Naive thymus-derived CD4-positive, alpha-beta T cell (primary cell): ENCODE data around the gene POFUT2. TPM values are rescaled to one million over a fixed set of nuclear protein-coding genes. Genes with fewer than 3 reads are reported as not detected.

ENCODE experiments used
- ATAC-seq: fragments of 150-1000 bp; cut with Tn5 transposase; 2 replicates; pipeline ENCODE4 v1.10.0; 2021; ENCODE audit warnings: mild to moderate bottlenecking, moderate library complexity
- CTCF ChIA-PET: fragments of 350-600 bp; sonication (Branson Sonifier 250); formaldehyde crosslinking; loops from one replicate; lab custom pipeline; 2021; ENCODE audit warnings: antibody characterized with exemption; lab: Charles Lee
- POLR2A ChIA-PET: fragments of 350-600 bp; sonication (Branson Sonifier 250); formaldehyde crosslinking; loops from one replicate; lab custom pipeline; 2021; ENCODE audit warnings: antibody characterized with exemption, inconsistent platforms; lab: Charles Lee
- DNase-seq, 9 donors: peaks; one replicate each; pipeline versions ENCODE4 v3.0.0 to v3.0.0-alpha.2; 2020 to 2022; ENCODE audit warnings: mixed read lengths in 1 of 9
- H3K27ac ChIP-seq: one replicate; pipeline ENCODE4 v1.7.0; 2013; ENCODE audit warnings: mild to moderate bottlenecking, low read depth, low read length, moderate library complexity
- H3K27me3 ChIP-seq, 2 donors: one replicate each; pipeline ENCODE4 v1.7.0; 2013; ENCODE audit warnings: low read length in 2 of 2, mild to moderate bottlenecking in 2 of 2, moderate library complexity in 2 of 2; ENCODE audit not compliant: control insufficient read depth in 2 of 2, insufficient read depth in 2 of 2
- H3K36me3 ChIP-seq, 3 experiments: 1 replicate in 2 of 3; 2 replicates in 1 of 3; pipeline ENCODE4 v1.7.0; 2013; ENCODE audit warnings: low read length in 3 of 3, mild to moderate bottlenecking in 3 of 3, moderate library complexity in 1 of 3; ENCODE audit not compliant: insufficient read depth in 3 of 3, control insufficient read depth in 2 of 3
- H3K4me1 ChIP-seq, 2 donors: one replicate each; pipeline ENCODE4 v1.7.0; 2013; ENCODE audit warnings: low read length in 2 of 2, mild to moderate bottlenecking in 2 of 2, moderate library complexity in 1 of 2; ENCODE audit not compliant: control insufficient read depth in 2 of 2, insufficient read depth in 2 of 2
- H3K4me3 ChIP-seq: 2 replicates; pipeline ENCODE4 v1.7.0; 2013; ENCODE audit warnings: mild to moderate bottlenecking, low read length
- H3K9me3 ChIP-seq, 3 experiments: 1 replicate in 2 of 3; 2 replicates in 1 of 3; pipeline ENCODE4 v1.7.0; 2013; ENCODE audit warnings: low read length in 3 of 3; ENCODE audit not compliant: control insufficient read depth in 2 of 3
- H3K27ac Mint-ChIP-seq, 9 donors: one replicate each; pipeline ENCODE4 v1.8.0; 2020 to 2022; ENCODE audit warnings: mixed read lengths in 9 of 9, mild to moderate bottlenecking in 8 of 9, moderate library complexity in 5 of 9, inconsistent platforms in 2 of 9
- H3K27me3 Mint-ChIP-seq, 5 donors: one replicate each; pipeline ENCODE4 v1.8.0; 2021 to 2022; ENCODE audit warnings: mixed read lengths in 5 of 5, mild to moderate bottlenecking in 1 of 5
- H3K36me3 Mint-ChIP-seq, 5 donors: one replicate each; pipeline ENCODE4 v1.8.0; 2020 to 2022; ENCODE audit warnings: mixed read lengths in 5 of 5, mild to moderate bottlenecking in 3 of 5, inconsistent platforms in 1 of 5
- H3K4me1 Mint-ChIP-seq, 7 donors: one replicate each; pipeline ENCODE4 v1.8.0; 2020 to 2022; ENCODE audit warnings: mixed read lengths in 7 of 7, mild to moderate bottlenecking in 3 of 7, inconsistent platforms in 1 of 7
- H3K4me3 Mint-ChIP-seq, 10 donors: one replicate each; pipeline ENCODE4 v1.8.0; 2020 to 2022; ENCODE audit warnings: mild to moderate bottlenecking in 10 of 10, mixed read lengths in 10 of 10, moderate library complexity in 6 of 10, inconsistent platforms in 2 of 10
- H3K9me3 Mint-ChIP-seq, 11 donors: one replicate each; pipeline ENCODE4 v1.8.0; 2020 to 2022; ENCODE audit warnings: mixed read lengths in 11 of 11, mild to moderate bottlenecking in 4 of 11, inconsistent platforms in 1 of 11, moderate library complexity in 1 of 11
- intact Hi-C, 2 donors: fragments of 100-400 bp; cut with micrococcal nuclease; formaldehyde crosslinking; loops; one replicate each; pipeline ENCODE4 v1.15.1; 2023
- polyA plus RNA-seq, 2 donors: library from polyadenylated mRNA; unstranded; fragments of 300-500 nt; fragmentation: Illumina TruSeq; gene quantifications; one replicate each; pipeline ENCODE4 v1.2.3, GENCODE V29; 2021
- total RNA-seq, 6 experiments: library from RNA in 5 of 6; stranded (reverse) in 5 of 6; gene quantifications; 1 replicate in 5 of 6; 2 replicates in 1 of 6; pipeline ENCODE4 v1.2.3 and lab custom pipeline; 2021 to 2026

The POFUT2 gene
- total and polyA plus RNA-seq, 7 experiments from 2014 or later = 3.8 to 53.3 (median 45.3) TPM

GRCh38 chr21:45228656-45229240, 58.9 kb downstream of the POFUT2 start:
- Histone ChIP-seq H3K4me3 (no peak overlapping the region), H3K4me1 (peaks cover 0 to 44% of the 10 kb centered on the region in 2 donors), H3K36me3 (peaks cover 0 to under 1% (median 0%) of the 10 kb centered on the region in 3 experiments), H3K9me3 (no peaks in the 10 kb centered on the region), H3K27ac (no peak overlapping the region), H3K27me3 (peaks cover 0 to 4% of the 10 kb centered on the region in 2 donors)
- DNase-seq (no peak), ATAC-seq (no peak)
- Mint-ChIP-seq H3K27ac (peak overlapping the region in 1 of 9 donors; percentile 45), H3K27me3 (peaks cover 0 to 12% (median 0%) of the 10 kb centered on the region in 5 donors), H3K9me3 (no peaks in the 10 kb centered on the region), H3K4me1 (peaks cover 7 to 49% (median 26%) of the 10 kb centered on the region in 7 donors), H3K36me3 (no peaks in the 10 kb centered on the region), H3K4me3 (no peak overlapping the region)
- POLR2A ChIA-PET = no interaction called here
- CTCF ChIA-PET = interaction anchor here (0.7 kb wide), 1 partner anchor 248 kb away, joined by 3 read pairs; no protein-coding TSS in a partner anchor
- intact Hi-C loops = loop anchor here in 1 of 2 donors (5.0 kb wide), 2 partner anchors 39 to 414 kb away; partner anchors contain the start of gene PCBP3

DNA sequence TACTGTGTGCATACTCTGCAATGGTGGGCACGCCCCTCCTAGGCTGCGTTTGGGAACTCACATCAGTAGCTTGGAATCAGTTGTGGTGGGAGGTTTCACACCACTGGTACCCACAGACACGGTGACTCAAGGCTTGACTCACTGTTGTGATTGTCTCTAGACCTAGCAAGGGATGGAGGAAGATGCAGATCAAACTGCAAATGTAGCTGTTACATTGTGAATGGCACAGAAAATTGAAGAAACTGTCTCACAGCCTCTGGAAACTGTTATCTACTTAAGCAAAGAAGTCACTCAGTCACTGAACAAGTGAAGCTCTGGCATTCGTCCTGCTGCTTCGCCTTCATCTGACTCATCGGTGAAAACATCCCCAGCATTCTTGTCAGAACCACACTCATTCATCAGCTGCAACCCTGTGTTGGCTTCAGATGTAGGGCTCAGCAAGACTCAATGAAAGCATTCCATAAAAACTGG, 59.5 kb downstream of the POFUT2 start:
- H3K27ac ChIP-seq = no peak overlapping the region
- ATAC-seq (peak; percentile 70), DNase-seq (peak in 1 of 9 donors; percentile 65)
- ChIA-PET CTCF (interaction anchor here (0.7 kb wide), 1 partner anchor 249 kb away, joined by 3 read pairs; no protein-coding TSS in a partner anchor), POLR2A (no interaction called here)
- H3K4me3 ChIP-seq = no peak overlapping the region
- Mint-ChIP-seq H3K9me3 (no peaks in the 10 kb centered on the region), H3K27ac (peak overlapping the region in 4 of 9 donors; percentile 11 to 70 (median 42)), H3K27me3 (peaks cover 0 to 12% (median 0%) of the 10 kb centered on the region in 5 donors), H3K4me3 (peak overlapping the region in 1 of 10 donors; percentile 53), H3K4me1 (peaks cover 7 to 49% (median 26%) of the 10 kb centered on the region in 7 donors), H3K36me3 (no peaks in the 10 kb centered on the region)
- intact Hi-C loops = loop anchor here in 1 of 2 donors (5.0 kb wide), 2 partner anchors 39 to 414 kb away; partner anchors contain the start of gene PCBP3
- H3K36me3 ChIP-seq = peaks cover 0 to 6% (median 0%) of the 10 kb centered on the region in 3 experiments
- peaks cover 0 to 44% of the 10 kb centered on the region in 2 donors for H3K4me1 ChIP-seq
- no peaks in the 10 kb centered on the region for H3K27me3 ChIP-seq
- H3K9me3 ChIP-seq = no peaks in the 10 kb centered on the region

DNA sequence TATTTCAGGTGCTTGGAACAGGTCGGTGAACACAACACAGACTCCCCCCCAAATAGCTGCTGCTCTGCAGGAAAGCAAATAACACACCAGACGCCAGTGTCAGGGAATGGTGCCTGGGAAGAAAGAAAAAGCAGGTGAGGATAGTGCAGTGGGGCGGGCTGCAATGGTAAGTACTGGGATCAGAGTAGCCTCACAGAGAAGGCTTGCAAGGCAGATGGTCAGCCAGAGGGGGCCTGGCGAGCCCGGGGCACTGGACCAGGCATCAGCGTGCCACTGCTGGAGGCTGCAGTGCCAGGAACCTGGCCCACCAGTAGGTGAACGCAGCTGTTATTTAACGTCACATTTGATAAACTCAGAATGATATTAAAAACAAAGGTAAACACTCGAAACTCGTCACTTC, 60.0 kb downstream of the POFUT2 start:
- intact Hi-C loops = loop anchor here in 1 of 2 donors (5.0 kb wide), 2 partner anchors 40 to 415 kb away; partner anchors contain the start of gene PCBP3
- no peaks in the 10 kb centered on the region for H3K9me3 ChIP-seq
- no peak for DNase-seq
- peaks cover 0 to 44% of the 10 kb centered on the region in 2 donors for H3K4me1 ChIP-seq
- Mint-ChIP-seq H3K4me1 (peaks cover 7 to 49% (median 26%) of the 10 kb centered on the region in 7 donors), H3K27me3 (peaks cover 0 to 8% (median 0%) of the 10 kb centered on the region in 5 donors), H3K4me3 (peak overlapping the region in 1 of 10 donors; percentile 53), H3K9me3 (no peaks in the 10 kb centered on the region), H3K27ac (peak overlapping the region in 3 of 9 donors; percentile 11 to 45 (median 39)), H3K36me3 (peaks cover 0 to 4% (median under 1%) of the 10 kb centered on the region in 5 donors)
- POLR2A ChIA-PET = no interaction called here
- no peaks in the 10 kb centered on the region for H3K27me3 ChIP-seq
- ATAC-seq = no peak
- H3K27ac ChIP-seq = no peak overlapping the region
- CTCF ChIA-PET = no interaction called here
- no peak overlapping the region for H3K4me3 ChIP-seq
- H3K36me3 ChIP-seq = peaks cover 0 to 10% (median 0%) of the 10 kb centered on the region in 3 experiments

- H3K36me3 Mint-ChIP-seq = peaks cover 0 to 13% (median 4%) of the 10 kb centered on the region in 5 donors
- H3K36me3 ChIP-seq = peaks cover 0 to 20% (median 4%) of the 10 kb centered on the region in 3 experiments
- H3K4me1 Mint-ChIP-seq = peaks cover 7 to 49% (median 26%) of the 10 kb centered on the region in 7 donors
- DNase-seq (peak in 1 of 9 donors; percentile 4), ATAC-seq (peak; percentile 26)
- H3K4me3 Mint-ChIP-seq = peak overlapping the region in 1 of 10 donors; percentile 7
- no peaks in the 10 kb centered on the region for H3K9me3 Mint-ChIP-seq
- H3K27ac ChIP-seq = no peak overlapping the region
- no peaks in the 10 kb centered on the region for H3K9me3 ChIP-seq
- peak overlapping the region; percentile 18 to 74 (median 50) for H3K27ac Mint-ChIP-seq
- peaks cover 0 to under 1% (median 0%) of the 10 kb centered on the region in 5 donors for H3K27me3 Mint-ChIP-seq
- POLR2A ChIA-PET = interaction anchor here (0.6 kb wide), 1 partner anchor 1405 kb away, joined by 3 read pairs; no protein-coding TSS in a partner anchor
- CTCF ChIA-PET = interaction anchor here (0.6 kb wide), 1 partner anchor 220 kb away, joined by 3 read pairs; no protein-coding TSS in a partner anchor
- H3K4me1 ChIP-seq = peaks cover 0 to 44% of the 10 kb centered on the region in 2 donors
- H3K27me3 ChIP-seq = no peaks in the 10 kb centered on the region
- intact Hi-C loops = loop anchor here in 1 of 2 donors (5.0 kb wide), 2 partner anchors 41 to 416 kb away; partner anchors contain the start of gene PCBP3
- no peak overlapping the region for H3K4me3 ChIP-seq
Observed at GRCh38 chr21:45226540-45227326, 61.0 kb downstream of the POFUT2 start.

DNA sequence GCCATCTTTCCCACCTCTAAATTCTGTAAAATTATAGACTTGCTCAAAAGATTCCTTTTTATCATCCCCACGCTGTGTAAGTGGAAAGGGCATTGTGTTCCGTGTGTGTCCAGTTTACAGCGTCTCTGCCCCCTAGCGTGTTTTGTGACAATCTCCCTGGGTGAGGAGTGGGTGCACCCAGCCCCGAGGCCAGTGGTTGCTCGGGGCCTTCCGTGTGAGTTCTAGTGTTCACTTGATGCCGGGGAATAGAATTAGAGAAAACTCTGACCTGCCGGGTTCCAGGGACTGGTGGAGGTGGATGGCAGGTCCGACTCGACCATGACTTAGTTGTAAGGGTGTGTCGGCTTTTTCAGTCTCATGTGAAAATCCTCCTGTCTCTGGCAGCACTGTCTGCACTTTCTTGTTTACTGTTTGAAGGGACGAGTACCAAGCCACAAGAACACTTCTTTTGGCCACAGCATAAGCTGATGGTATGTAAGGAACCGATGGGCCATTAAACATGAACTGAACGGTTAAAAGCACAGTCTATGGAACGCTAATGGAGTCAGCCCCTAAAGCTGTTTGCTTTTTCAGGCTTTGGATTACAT, 61.9 kb downstream of the POFUT2 start:
- POLR2A ChIA-PET = interaction anchor here (0.6 kb wide), 1 partner anchor 1404 kb away, joined by 3 read pairs; no protein-coding TSS in a partner anchor
- H3K27ac ChIP-seq = no peak overlapping the region
- peak overlapping the region in 5 of 9 donors; percentile 41 to 85 (median 54) for H3K27ac Mint-ChIP-seq
- H3K27me3 ChIP-seq = no peaks in the 10 kb centered on the region
- no peak overlapping the region for H3K4me3 Mint-ChIP-seq
- no peak for DNase-seq
- no peaks in the 10 kb centered on the region for H3K27me3 Mint-ChIP-seq
- no peaks in the 10 kb centered on the region for H3K9me3 Mint-ChIP-seq
- intact Hi-C loops = loop anchor here in 1 of 2 donors (5.0 kb wide), 2 partner anchors 41 to 416 kb away; partner anchors contain the start of gene PCBP3
- H3K36me3 Mint-ChIP-seq = peaks cover 0 to 22% (median 4%) of the 10 kb centered on the region in 5 donors
- no peaks in the 10 kb centered on the region for H3K9me3 ChIP-seq
- ATAC-seq = no peak
- H3K36me3 ChIP-seq = peaks cover 0 to 29% (median 8%) of the 10 kb centered on the region in 3 experiments
- peaks cover 7 to 49% (median 26%) of the 10 kb centered on the region in 7 donors for H3K4me1 Mint-ChIP-seq
- H3K4me1 ChIP-seq = peaks cover 0 to 44% of the 10 kb centered on the region in 2 donors
- no peak overlapping the region for H3K4me3 ChIP-seq
- CTCF ChIA-PET = no interaction called here
